ENCODE results near the gene FN1. TPM values are rescaled to one million over a fixed set of nuclear protein-coding genes. Genes with fewer than 3 reads are reported as not detected.

FN1 gene
- total and polyA plus RNA-seq, 2 of the 8 experiments (the other 6 are each of a cell fraction or from before 2014, with no cell fraction given), result 42.9 to 109 TPM

- TF ChIP-seq, protein P1, sequence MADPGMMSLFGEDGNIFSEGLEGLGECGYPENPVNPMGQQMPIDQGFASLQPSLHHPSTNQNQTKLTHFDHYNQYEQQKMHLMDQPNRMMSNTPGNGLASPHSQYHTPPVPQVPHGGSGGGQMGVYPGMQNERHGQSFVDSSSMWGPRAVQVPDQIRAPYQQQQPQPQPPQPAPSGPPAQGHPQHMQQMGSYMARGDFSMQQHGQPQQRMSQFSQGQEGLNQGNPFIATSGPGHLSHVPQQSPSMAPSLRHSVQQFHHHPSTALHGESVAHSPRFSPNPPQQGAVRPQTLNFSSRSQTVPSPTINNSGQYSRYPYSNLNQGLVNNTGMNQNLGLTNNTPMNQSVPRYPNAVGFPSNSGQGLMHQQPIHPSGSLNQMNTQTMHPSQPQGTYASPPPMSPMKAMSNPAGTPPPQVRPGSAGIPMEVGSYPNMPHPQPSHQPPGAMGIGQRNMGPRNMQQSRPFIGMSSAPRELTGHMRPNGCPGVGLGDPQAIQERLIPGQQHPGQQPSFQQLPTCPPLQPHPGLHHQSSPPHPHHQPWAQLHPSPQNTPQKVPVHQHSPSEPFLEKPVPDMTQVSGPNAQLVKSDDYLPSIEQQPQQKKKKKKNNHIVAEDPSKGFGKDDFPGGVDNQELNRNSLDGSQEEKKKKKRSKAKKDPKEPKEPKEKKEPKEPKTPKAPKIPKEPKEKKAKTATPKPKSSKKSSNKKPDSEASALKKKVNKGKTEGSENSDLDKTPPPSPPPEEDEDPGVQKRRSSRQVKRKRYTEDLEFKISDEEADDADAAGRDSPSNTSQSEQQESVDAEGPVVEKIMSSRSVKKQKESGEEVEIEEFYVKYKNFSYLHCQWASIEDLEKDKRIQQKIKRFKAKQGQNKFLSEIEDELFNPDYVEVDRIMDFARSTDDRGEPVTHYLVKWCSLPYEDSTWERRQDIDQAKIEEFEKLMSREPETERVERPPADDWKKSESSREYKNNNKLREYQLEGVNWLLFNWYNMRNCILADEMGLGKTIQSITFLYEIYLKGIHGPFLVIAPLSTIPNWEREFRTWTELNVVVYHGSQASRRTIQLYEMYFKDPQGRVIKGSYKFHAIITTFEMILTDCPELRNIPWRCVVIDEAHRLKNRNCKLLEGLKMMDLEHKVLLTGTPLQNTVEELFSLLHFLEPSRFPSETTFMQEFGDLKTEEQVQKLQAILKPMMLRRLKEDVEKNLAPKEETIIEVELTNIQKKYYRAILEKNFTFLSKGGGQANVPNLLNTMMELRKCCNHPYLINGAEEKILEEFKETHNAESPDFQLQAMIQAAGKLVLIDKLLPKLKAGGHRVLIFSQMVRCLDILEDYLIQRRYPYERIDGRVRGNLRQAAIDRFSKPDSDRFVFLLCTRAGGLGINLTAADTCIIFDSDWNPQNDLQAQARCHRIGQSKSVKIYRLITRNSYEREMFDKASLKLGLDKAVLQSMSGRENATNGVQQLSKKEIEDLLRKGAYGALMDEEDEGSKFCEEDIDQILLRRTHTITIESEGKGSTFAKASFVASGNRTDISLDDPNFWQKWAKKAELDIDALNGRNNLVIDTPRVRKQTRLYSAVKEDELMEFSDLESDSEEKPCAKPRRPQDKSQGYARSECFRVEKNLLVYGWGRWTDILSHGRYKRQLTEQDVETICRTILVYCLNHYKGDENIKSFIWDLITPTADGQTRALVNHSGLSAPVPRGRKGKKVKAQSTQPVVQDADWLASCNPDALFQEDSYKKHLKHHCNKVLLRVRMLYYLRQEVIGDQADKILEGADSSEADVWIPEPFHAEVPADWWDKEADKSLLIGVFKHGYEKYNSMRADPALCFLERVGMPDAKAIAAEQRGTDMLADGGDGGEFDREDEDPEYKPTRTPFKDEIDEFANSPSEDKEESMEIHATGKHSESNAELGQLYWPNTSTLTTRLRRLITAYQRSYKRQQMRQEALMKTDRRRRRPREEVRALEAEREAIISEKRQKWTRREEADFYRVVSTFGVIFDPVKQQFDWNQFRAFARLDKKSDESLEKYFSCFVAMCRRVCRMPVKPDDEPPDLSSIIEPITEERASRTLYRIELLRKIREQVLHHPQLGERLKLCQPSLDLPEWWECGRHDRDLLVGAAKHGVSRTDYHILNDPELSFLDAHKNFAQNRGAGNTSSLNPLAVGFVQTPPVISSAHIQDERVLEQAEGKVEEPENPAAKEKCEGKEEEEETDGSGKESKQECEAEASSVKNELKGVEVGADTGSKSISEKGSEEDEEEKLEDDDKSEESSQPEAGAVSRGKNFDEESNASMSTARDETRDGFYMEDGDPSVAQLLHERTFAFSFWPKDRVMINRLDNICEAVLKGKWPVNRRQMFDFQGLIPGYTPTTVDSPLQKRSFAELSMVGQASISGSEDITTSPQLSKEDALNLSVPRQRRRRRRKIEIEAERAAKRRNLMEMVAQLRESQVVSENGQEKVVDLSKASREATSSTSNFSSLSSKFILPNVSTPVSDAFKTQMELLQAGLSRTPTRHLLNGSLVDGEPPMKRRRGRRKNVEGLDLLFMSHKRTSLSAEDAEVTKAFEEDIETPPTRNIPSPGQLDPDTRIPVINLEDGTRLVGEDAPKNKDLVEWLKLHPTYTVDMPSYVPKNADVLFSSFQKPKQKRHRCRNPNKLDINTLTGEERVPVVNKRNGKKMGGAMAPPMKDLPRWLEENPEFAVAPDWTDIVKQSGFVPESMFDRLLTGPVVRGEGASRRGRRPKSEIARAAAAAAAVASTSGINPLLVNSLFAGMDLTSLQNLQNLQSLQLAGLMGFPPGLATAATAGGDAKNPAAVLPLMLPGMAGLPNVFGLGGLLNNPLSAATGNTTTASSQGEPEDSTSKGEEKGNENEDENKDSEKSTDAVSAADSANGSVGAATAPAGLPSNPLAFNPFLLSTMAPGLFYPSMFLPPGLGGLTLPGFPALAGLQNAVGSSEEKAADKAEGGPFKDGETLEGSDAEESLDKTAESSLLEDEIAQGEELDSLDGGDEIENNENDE (IDR thresholded peaks at IDR 0.05; ENCODE audit: insufficient replicate concordance, low read length), result no peak
- TF ChIP-seq EZH2 (IDR thresholded peaks at IDR 0.05; ENCODE audit: low read depth, low read length, severe bottlenecking) (no peak), NRF1 (IDR thresholded peaks at IDR 0.05; ENCODE audit: low read depth, low read length) (no peak), GTF2F1 (IDR thresholded peaks at IDR 0.05; ENCODE audit: borderline replicate concordance, low read depth, low read length) (no peak), POLR2A (IDR thresholded peaks at IDR 0.05; ENCODE audit: control extremely low read depth in 1 of 2, low read depth in 2 of 2, low read length in 2 of 2) (no peak), POLR2AphosphoS5 (IDR thresholded peaks at IDR 0.05; ENCODE audit: low read depth, low read length) (no peak), TEAD4 (IDR thresholded peaks at IDR 0.05; ENCODE audit: low read depth, low read length) (no peak), RNF2 (IDR thresholded peaks at IDR 0.05; ENCODE audit: borderline replicate concordance, low read depth, low read length, missing control alignments, poor library complexity, severe bottlenecking) (no peak)
- TF ChIP-seq, protein P2, sequence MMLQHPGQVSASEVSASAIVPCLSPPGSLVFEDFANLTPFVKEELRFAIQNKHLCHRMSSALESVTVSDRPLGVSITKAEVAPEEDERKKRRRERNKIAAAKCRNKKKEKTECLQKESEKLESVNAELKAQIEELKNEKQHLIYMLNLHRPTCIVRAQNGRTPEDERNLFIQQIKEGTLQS (IDR thresholded peaks at IDR 0.05; ENCODE audit: insufficient read depth, low read depth, low read length), result no peak
Observed at GRCh38 chr2:215466097-215466909, 30.4 kb upstream of the FN1 start (continued).
